ENCODE data around the gene TDO2. TPM values are rescaled to one million over a fixed set of nuclear protein-coding genes. Genes with fewer than 3 reads are reported as not detected.

TDO2 gene
- total RNA-seq (2022; extraction: Qiagen RNA extraction) = 0.38 to 0.77 TPM (median 0.70 TPM) in 5 replicates

DNA sequence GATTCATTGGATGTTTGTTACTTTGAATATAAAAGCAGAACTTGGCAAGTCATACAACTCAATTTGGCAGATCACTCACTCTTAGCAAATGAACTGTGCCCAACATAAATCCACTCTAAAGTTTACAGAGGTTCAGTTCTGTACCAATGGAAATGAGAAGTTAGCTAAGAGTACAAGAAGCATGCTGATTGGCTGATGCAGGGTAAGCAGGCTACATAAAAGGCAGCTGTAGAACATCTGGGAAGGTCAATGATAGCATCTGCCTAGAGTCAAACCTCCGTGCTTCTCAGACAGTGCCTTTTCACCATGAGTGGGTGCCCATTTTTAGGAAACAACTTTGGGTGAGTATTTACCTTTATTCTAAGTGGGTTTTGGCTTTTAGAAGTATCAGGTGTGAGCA lies at the start of gene TDO2:
Gene TDO2, plus strand, starts transcription at position 244 of the 400 bp plus-strand sequence. Its CDS starts 63 bp downstream, at position 307.

DNA sequence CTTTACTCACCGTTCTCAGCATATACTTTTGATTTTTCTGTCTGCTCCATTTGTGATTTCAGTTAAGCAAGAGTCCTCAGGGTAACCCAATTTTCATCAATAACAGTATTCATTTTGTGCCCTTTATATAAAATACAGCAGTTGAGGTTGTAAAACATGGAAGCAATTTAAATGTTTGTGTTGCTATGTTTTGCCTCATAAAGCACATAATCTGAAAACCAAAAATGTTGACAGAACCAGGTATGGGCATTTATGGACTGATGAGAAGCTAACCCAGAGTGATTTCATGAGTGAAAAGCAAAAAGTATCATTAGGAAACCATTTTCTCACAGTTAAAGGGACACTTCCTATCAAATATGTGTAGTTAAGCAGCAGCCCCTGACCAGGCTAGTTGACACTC lies 37.3 kb upstream of the TDO2 start, which contains the start of gene ASIC5:
Gene ASIC5, minus strand, starts transcription at position 101 of the 400 bp plus-strand sequence. Its CDS starts 51 bp downstream, at position 50.

DNA sequence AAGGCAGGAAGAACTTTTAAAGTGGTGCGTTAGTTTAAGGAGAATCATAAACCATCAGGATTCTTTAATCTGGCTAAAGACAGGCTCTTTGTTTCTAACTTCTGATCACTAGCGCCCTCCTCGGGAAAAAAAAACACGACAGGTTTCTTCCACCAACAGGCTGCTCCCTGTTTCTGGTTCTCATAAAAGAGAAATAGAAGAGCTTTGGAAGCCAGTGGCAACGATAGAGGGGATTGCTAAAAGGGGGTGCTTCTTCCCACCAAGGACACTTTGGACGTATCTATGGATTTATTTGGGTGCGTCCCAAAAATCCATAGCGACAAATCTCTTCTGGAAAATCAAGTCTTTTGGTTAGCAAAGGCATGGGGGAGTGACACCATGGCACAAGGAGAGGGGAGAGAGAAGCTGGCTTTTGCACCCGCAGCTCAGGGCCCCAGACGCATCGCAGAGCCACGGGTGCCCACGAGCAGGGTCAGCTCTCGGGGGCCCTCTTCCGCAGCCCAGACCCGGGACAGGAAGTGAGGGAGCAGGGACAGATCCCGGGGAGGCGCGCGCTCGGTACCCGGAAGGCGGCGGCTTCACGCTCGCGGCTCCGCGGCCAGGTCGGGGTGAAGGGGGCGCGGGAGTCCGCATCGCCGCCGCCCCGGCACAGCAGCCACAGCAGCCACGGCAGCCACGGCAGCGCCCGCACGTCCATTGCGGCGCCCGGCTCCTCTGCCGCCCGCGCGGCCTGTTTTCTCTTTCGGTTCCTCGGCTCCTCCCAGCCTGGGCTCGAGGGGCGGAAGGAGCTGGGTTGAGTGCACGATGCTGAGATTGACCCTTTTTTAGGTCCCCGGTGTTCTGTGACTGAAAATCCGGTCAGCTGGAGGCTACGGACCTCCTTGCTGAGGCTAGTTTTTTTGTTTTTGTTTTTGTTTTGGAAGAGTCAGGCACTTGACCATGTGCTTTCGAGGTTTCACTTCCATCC lies 49.9 kb downstream of the TDO2 start, which contains the start of gene CTSO:
Gene CTSO, minus strand, starts transcription at position 716 of the 967 bp plus-strand sequence. Its CDS starts 19 bp downstream, at position 697.

Other genes with a start within 250 kb of the TDO2 start
- not detected in 5 replicates for gene GUCY1A1, start 236.8 kb upstream of the TDO2 start, total RNA-seq (2022; extraction: Qiagen RNA extraction)
- gene GUCY1B1, start 144.7 kb upstream of the TDO2 start, total RNA-seq (2022; extraction: Qiagen RNA extraction) = 0.17 to 0.36 TPM (median 0.26 TPM) in 5 replicates
- gene ASIC5, start 37.4 kb upstream of the TDO2 start, total RNA-seq (2022; extraction: Qiagen RNA extraction) = not detected in 5 replicates
- 0.89 to 1.3 TPM (median 1.0 TPM) in 5 replicates for gene CTSO, start 50.2 kb downstream of the TDO2 start, total RNA-seq (2022; extraction: Qiagen RNA extraction)